HL-60/S4 treated with phorbol 12-myristate 13-acetate at 8.2 ng/mL for 4 days and 3 days (cell line): Measurements from ENCODE around the gene SLC66A3.
"Not testable (repeated sequence)": the region's sequence is repeated elsewhere in the genome, so short reads cannot be mapped to it uniquely, and the experiment has no call there.

ENCODE experiments used
- in situ Hi-C: fragments of 300-500 bp; cut with MboI; formaldehyde crosslinking; loops from 2 replicates; pipeline ENCODE4 v1.15.0; 2022; ENCODE audit warnings: low sequenced_read_pairs

SLC66A3 gene

DNA sequence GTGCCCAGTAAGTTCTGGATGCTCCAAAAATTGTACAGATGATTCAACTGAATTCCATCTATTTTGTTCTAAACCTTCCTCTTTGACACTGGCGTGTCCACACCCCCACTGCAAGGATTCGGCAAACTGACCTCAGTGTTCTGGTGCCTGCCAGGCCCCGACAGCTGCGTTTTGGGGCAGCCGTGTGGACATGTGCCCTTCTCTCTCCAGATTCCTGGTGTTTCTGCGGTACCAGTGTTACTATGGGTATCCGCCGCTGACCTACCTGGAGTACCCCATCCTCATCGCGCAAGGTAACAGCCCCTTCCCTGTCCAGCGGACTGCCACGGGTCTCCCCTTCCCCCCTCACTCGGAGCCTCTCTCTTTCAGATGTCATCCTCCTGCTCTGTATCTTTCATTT is 5.0 kb downstream of the SLC66A3 start:
- in situ Hi-C loops = no loop called here

DNA sequence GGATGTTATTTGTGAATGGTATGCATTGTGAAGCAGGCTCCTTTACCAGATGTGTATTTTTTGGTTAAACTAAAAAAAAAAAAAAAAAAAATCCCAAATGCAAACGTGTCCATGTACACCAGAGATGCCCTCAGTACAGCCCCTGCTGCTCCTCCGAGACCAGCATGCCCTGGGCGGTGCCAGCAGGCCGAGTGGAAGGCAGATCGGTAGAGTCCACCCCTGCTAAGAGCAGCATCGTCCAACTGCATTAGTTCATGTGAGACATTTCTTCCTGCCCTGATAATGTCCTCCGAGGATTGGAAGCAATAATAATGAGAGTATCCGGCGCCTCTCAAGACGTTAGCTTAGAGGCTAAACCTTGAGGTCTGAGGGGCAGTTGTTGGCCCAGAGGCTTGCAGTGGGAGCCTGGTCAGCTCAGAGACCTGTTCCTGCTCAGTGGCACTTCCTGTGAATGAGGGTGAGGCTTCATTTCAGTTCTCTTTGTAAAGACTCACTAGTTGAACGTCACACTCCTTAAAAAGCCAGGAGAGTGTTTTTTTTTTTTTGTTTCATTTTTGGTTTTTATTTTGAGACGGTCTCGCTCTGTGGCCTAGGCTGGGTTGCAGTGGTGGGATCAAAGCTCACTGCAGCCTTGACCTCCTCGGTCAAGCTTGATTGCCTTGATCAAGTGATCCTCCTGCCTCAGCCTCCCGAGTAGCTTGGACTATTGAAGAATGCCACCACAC is 5.6 kb downstream of the SLC66A3 start:
- in situ Hi-C loops = no loop called here

DNA sequence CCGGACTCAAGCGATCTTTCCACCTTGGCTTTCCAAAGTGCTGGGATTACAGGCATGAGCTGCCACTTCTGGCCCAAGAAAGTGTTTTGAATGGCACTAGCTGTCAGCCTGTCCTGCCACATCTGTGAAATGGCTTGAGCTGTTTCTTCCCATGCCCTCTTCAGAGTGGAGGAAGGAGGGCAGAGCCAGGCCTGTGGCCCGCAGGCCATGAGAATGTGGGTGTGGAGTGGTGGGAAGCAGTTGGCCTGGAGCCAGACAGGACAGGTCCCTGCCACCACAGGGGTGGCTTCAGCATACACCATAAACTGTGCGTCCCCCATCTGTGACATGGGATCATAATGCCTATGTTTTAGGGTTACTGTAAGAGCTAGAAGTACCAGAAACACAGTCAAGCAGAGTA is 6.5 kb downstream of the SLC66A3 start:
- in situ Hi-C loops = no loop called here

DNA sequence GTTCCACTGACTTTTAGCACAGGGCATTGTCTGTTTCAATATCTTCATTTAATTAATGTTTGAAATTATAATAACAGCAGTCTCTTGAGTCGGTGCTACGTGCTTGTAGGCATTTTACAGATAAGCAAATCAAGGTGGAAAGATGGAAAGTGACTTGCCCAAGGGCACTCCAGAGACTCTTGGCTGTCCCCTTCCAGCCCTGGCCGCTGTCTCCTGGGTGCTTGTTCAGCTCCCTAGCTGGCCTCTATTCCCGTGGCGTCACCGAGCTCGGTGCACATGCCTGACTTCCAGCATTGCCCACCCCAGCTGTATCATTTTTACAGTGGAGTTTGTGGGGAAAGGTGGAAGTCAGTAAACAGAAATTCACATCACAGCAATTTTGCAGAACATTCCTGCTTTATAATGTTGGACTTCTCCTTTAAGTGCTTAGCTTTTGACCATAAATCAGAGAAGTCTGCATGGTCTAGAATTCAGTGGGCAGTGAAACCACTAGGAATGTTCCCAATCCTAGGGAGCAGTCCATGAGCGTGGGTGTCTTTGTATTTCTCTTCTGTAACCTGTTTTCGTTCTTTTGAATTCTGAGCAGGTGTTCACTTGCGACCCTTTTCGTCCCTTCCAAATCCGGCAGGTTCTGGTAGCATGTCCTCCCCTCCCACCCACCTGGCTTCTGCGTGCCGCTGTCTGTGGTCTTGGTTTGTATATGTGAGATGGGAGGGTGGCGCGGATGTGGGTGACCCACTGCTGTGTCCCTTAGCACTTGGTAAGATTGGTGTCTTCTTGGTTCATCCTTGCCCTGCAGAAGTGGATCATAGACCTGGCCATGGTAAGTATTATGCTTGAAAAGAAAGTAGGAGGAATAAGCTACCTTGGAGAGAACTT is 8.4 kb downstream of the SLC66A3 start:
- in situ Hi-C loops = no loop called here

DNA sequence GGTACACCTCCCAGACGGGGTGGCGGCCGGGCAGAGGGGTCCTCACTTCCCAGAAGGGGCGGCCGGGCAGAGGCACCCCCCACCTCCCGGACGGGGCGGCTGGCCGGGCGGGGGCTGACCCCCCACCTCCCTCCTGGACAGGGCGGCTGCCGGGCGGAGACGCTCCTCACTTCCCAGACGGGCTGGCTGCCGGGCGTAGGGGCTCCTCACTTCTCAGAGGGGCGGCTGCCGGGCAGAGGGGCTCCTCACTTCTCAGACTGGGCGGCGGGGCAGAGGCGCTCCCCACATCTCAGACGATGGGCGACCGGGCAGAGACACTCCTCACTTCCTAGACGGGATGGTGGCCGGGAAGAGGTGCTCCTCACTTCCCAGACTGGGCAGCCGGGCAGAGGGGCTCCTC is 9.8 kb downstream of the SLC66A3 start:
- in situ Hi-C loops = not testable (repeated sequence)

DNA sequence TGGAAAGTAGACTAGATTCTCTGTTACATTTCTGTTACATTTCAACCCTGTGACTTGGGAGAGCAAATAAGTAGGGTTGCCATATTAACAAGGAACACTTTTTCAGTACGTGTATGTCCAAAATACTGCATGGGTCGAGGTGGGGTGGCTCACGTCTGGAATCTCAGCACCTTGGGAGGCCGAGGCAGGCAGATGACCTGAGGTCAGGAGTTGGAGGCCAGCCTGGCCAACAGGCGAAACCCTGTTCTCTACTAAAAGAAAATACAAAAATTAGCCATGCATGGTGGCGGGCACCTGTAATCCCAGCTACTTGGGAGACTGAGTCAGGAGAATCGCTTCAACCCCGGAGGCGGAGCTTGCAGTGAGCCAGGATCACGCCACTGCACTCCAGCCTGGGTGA is 11.2 kb downstream of the SLC66A3 start:
- in situ Hi-C loops = no loop called here

DNA sequence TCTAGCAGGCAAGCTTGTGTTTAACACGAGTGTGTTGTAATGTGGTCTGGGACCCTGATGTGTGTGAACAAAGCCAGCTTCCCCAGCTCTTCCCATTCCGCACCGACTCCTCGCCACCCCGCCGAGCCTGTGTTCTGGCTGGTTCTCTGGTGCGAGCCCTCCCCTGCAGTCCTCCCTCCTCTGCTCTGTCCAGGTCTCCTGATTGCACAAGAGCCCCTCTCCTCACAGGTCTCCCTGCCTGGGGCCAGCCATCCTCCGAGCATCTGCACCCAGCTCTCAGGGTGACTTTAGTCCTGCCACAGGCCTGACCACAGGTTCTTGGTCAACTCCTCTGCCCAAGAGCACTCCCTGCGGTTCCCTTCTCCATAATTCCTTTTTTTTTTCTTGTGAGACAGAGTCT is 13.2 kb downstream of the SLC66A3 start:
- in situ Hi-C loops = no loop called here

DNA sequence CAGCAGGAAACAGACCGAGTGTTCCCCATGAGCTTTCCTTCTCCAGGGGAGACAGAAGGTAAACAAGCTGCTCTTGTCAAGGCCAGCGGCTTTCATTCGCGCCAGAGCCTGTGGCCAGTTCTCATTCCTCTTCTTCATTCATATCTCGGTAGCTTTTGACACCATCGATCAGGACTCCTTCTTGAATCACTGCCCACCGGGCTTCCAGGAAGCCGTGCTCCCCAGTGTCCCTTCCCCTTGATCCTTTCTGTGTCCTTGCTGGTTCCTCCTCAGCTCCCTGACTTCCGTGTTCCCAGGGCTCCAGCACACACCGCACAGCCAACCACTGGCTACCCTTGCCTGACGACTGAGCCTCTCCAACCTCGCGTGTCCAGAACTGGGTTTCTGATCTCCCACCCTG is 14.1 kb downstream of the SLC66A3 start:
- in situ Hi-C loops = no loop called here

DNA sequence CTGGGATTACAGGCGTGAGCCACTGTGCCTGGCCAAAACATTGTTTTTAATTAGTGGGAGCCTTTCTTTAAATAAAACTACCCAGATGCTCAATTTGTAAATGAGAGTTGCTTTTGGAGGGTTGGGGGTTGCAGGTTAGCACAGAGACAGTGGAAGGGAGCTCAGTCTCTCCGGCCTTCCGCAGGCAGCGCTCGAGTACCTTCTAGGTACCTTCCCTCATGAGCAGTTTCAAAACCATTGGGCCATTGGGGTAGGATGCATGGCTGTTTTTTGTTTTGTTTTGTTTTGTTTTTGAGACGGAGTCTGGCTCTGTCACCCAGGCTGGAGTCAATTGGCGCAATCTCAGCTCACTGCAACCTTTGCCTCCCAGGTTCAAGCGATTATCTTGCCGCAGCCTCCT is 19.0 kb downstream of the SLC66A3 start:
- in situ Hi-C loops = no loop called here

DNA sequence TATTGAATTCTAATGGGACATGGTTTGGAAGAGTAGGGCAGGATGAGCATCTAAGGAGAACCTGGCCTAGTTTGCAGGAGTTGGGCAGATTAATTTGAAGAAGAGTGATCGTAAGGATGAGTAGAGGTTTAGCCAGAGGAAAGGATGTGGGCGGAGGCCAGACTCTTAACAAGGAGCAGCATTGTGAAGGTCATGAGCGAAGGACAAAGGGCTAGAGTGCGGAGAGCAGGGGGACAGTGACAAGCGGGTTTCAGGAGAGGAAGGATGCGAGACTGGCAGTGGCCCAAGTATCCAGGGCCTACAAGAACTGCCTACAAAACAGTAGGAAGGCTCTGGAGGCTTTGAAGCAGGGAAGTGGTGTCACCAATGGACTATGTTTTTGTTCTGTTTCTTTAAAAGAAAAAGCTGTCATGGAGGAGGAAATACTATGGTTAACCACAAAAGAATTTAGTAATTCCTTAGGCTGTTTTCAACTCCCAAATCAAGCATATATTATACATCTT is 20.1 kb downstream of the SLC66A3 start:
- in situ Hi-C loops = no loop called here

DNA sequence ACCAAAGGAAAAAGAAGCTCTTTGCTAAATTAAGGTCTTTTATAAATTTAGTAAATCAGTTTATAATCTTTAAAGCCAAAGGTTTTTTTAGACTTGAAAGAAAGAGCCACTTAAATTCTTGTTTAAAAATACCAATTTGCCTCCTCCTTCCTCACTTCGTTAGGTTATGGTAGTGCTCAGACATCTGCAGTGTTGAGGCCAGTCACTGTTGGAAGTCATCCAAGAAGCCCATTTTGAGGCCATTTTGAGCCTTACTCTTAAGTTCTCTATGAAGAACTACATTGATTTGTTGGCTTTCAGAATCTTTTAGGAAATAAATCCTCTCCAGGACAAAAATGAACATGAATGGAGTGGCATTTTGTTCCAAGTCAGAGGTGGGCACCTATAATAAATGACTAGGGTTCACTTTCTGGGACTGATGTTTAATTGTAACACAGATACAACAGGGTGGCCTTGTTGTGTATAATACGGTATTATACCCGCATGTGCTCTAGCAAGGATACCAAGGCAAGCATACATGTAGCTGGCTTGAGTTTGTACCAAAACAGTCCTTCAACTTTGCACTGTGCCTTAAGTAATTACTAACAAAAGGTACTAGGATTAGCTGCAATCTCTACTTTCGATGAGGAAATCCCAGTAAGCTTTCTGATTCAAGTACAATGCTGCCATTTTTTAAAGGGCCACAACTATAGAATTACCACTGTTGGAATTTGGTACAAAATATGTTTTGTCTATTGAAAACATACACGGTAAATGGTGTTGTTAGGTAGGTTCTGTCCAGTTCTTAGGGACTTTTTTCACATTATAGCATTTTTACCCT is 22.8 kb downstream of the SLC66A3 start:
- in situ Hi-C loops = no loop called here

DNA sequence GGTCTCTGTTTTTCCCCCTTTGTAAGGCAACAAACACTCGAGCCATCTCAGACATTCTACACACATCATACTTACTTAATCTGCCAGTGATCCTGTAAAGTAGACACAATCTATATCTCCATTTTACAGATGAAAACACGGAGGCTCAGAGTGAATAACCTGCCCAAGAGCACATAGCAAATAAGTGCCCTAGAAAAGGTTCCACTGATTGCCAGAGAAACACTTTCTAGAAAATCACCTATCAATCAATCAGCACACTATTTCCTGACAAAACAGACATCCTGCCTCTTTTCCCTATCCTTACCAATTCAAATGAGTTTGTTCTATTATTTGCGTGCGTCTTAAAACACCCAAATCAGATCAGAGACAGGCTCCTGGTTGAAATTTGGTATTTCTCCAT is 23.9 kb downstream of the SLC66A3 start:
- in situ Hi-C loops = no loop called here

DNA sequence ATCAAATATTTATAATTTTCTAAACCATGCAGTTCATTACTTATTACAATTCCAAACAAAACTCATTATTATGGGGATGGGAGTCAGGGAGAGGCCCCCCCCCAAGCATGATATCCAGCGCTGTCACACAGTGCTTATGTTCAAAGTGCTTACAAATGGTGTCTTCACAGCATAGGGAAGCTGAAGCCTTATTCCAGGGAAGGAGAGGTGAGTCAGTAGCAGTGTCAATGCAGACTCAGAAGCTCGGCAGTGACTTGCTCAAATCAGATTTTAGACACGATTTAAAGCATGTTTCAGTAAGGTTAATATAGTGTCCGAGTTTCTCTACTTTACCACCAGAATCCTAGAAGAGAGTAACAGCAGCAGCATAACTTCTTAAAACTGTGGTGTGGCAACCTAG is 24.6 kb downstream of the SLC66A3 start:
- in situ Hi-C loops = no loop called here

DNA sequence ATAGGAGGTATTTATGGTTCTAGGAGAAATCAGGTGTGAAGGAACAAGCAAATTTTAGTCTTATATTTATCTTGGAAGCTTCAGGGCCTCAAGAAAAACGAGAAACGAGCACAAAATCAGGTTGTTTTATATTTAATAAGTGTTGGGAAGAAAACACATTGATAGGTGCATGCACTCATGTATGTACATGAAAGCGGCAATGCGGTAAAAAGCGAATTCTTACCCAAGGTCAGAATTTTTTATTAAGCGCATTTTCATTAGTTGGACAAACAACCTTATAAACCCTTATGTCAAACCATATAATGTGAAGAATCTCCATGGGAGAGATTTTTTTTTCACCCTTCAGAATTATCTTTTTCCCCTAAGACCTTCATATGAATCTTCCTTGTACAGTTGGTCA is 25.4 kb downstream of the SLC66A3 start:
- in situ Hi-C loops = no loop called here

DNA sequence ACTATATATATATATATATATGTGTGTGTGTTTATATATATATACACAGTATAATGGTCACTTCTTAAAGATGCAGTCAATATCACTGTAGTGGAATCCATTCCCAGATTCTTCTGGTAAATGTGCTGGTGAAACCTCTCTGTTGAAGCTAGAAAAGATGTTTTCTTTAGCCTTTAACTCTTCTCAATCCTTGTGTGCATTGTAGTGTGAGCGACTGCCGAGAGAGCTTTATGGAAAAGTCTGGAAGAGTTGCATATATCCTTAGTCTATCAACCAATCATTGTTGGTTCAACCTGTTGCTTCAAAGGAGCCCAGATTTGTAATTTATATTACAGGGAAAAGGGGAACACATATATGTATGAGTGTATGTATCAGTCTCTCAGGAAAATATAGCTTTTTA is 27.7 kb downstream of the SLC66A3 start:
- in situ Hi-C loops = no loop called here

DNA sequence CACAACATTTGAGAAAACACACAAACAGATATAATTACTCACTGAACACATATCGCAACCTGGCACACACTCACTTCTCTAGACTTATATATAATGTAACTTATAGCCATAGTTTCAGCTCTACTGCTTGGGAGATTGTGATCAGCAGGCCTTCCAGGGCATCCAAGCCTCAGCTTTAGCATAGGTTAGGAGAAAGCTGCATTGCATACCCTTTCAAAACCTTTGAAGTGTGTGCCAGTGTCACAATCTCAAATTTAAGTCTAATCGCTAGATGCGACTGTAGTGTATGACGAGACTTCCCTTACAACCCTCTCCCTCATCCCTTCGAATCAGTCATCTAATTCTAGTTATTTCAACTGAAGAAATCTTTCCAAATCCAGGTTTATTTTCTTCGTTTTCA is 30.9 kb downstream of the SLC66A3 start:
- in situ Hi-C loops = no loop called here

DNA sequence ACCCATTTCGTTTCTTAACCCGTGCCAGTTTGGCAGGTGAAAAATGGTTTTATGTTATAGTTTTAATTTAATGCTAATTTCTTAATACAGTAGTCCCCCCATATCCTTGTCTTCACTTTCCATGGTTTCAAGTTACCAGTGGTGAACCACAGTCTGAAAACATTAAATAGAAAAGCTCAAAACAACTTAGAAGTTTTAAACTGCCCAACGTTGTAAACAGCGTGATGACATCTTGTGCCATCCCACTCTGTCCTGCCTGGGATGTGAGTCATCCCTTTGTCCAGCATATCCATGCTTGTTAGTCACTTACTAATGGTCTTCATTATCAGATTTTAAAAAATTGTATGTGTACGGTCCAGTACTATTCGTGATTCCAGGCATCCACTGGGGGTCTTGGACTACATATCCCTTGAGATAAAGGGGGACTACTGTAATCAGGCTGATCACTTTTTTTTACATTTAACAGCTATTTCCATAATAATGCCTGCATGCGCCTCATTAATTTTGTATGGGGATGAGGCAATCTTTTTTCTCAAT is 31.9 kb downstream of the SLC66A3 start:
- in situ Hi-C loops = no loop called here

DNA sequence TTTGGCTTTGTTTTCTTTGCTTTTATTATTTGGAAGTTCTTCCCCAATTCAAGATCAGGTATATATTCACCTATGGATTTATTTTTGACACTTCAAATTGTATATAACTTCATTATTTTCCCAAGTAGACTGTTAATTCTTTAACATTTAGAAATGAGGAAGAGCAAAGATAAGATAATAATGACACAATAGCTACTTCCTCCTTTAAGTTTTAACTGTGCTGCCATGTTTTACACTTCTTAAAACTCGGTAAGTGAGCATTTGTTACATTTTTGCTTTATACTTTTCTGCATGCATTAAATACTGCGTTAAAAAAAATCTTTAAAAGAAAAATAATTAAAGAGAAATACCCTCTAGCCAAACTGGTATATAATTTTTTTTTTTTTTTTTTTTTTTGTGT is 32.5 kb downstream of the SLC66A3 start:
- in situ Hi-C loops = no loop called here

DNA sequence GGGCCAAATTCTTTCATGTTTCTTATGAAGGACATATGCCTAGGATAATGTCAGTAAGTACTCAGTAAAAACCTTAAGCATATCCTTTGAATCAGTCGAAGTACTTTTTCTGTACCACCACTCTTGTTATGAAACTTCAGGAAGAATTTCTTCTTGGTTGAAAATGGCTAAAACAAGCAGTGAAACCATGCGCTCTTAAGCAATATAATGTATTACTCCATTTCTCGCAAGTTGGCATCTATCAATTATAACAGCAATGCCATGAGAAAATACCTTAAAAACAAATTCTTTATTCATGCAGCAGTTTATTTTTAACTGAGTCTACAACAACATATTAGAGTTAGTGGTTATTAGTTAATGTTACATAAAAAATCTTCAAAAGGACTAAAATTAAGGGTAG is 41.0 kb downstream of the SLC66A3 start:
- in situ Hi-C loops = no loop called here

DNA sequence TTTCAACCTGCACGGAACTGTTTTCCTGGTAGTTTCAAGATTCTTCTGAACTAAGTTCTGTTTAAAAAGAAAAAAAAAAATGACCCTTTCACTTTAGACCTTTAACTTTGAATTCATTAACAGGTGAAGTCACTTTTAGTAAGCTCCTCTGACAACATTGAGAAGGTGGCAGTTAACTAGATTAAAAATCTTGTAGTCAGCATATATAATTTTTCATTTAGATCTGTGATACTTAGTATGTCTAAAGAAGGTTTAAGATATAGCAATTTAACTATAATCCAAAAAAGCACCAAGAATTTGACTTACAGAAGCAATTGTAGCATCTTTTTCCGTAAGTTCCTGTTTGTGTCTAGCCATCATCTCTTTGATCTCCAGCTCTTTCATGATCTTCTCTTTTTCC is 45.4 kb downstream of the SLC66A3 start:
- in situ Hi-C loops = no loop called here

DNA sequence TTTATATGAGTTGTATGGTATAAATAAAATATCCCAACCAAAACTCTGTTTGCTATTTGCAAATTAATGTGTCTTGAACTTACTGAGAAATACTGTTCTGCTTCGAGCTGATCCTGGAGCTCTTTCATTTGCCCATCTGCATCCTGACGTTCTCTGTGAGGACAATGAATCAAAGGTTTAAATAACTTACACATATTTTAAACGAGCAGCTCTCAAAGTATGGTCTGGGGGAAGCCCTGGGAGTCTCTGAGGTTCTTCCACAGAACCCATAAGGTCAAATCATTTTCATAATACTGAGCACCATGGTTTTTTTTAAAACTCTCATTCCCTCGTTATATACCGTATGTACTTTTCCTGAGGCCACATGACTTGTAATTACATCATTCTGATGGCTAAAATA is 46.7 kb downstream of the SLC66A3 start:
- in situ Hi-C loops = no loop called here
